NT2/D1 (cell line): ENCODE measurements around the gene ATE1.

Experiments used
- YY1 ChIP-seq: IDR thresholded peaks from 2 replicates; pipeline ENCODE4 v1.6.1; 2011; ENCODE audit not compliant: insufficient read length, insufficient read depth
- ZNF274 ChIP-seq: IDR thresholded peaks from 2 replicates; pipeline ENCODE4 v1.6.1; 2011; ENCODE audit warnings: mild to moderate bottlenecking, low read depth, low read length

DNA sequence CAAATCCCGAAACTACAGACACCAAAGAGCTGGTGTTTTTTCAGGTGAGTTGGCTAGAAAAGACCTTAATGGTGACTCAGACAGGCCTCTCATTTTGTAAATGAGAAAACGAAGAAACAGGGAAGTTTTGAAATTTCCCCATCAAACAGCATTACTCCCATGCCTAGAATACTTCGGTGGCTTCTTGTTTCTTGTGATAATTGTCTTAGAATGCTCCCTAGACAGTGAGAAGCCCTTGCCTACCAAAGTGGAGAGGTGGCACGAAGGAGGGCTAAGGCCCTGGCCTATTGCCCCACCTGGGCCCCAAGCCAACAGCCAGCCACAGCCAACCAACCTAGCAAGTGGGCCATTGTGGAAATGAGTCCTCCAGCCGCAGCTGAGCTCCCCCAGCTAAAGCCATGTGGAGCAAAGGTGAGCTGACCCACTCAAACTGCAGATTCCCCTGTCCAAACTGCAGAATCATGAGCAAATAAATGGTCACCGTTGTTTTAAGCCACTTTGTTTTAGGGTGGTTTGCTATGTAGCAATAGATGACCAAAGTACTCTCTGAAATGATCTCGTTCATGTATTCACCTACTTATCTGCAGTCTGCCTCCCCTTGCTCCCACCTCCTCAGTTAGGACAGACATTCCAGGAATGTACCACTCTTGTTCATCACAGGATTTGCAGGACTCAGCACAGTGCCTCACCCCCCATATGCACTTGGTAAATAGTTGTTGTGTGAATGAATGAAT is 231.9 kb downstream of the ATE1 start:
- TF ChIP-seq YY1 (no peak), ZNF274 (no peak)
